ENCODE data around the gene ACOT6. TPM values are rescaled to one million over a fixed set of nuclear protein-coding genes. Genes with fewer than 3 reads are reported as not detected.

ACOT6 gene
- total RNA-seq, 1 experiment from 2014 or later = not detected

DNA sequence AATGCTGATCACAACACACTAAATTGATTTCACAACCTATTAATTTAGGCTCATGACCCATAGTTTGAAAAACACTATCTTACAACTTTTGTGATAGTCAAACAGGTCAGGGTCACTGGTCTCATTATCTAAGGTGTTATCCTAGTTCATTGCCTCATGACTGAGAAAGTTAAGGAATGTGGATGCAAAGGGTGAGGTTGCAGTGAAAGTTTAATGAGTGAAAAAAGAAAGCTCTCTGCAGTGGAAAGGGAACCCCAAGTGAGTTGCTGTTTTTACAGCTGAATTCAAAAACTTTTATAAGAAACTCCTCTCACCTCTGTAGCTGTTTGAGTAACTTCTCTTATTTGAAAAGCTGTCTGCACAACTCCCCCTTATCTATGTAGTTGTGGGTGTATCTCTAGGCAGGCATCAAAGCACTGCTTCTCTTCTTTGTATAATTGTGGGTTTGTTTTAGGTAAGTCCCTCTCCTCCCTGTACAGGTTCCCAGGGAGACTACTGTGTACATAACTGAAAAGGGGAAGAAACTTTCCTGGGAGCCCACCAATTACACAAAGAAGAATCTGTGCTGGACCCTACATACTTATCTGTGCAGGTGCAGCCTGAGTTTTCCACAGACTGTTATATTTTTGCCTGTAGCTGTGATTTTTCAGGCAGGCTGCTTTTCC is 51.4 kb downstream of the ACOT6 start:
- H3K27ac ChIP-seq (ENCODE audit: low read length) = peak overlapping the region; percentile 18; the same call in 1 of the 2 replicates
- H3K4me3 ChIP-seq (ENCODE audit: low read length) = no peak overlapping the region
- no peak overlapping the region for H2AFZ ChIP-seq (ENCODE audit: low read length)
- H4K20me1 ChIP-seq (ENCODE audit: insufficient read depth, low read depth, low read length) = no peaks in the 10 kb centered on the region
- no peaks in the 10 kb centered on the region for H3K27me3 ChIP-seq (ENCODE audit: low read length)
- no peak overlapping the region for H3K9ac ChIP-seq (ENCODE audit: low read length)
- no peaks in the 10 kb centered on the region for H3K9me2 ChIP-seq (replicated peaks; ENCODE audit: insufficient read depth, low read length)
- no peak overlapping the region for H3K4me2 ChIP-seq (ENCODE audit: low read depth, low read length, poor library complexity, severe bottlenecking)
- H3K9me3 ChIP-seq (ENCODE audit: low read length) = no peaks in the 10 kb centered on the region
- peaks cover 18% of the 10 kb centered on the region for H3K4me1 ChIP-seq (ENCODE audit: low read length)
- no peak for DNase-seq
- H3K36me3 ChIP-seq (ENCODE audit: insufficient read depth, low read length) = no peaks in the 10 kb centered on the region
- H3K79me2 ChIP-seq (ENCODE audit: low read length) = no peaks in the 10 kb centered on the region

DNA sequence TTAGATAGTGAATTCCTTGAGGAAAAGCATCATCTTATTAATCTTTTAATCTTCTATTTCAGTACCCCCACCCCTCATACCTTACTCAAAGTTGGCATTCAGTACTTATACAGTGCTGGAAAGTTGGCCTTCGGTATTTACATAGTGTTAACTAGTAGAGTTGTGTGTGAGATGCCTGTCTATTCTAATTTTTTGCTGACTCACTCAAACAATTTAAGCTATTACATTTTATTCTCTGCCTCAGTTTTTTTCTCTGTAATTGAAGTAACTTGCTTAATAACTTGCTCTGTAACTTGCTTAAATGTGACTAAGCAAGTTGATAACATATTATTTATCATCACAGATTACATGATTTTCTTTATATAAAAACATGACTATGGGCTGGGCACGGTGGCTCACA is 52.8 kb downstream of the ACOT6 start:
- Histone ChIP-seq H3K9me2 (replicated peaks; ENCODE audit: insufficient read depth, low read length) (no peaks in the 10 kb centered on the region), H3K79me2 (ENCODE audit: low read length) (no peaks in the 10 kb centered on the region), H3K4me3 (ENCODE audit: low read length) (no peak overlapping the region)

DNA sequence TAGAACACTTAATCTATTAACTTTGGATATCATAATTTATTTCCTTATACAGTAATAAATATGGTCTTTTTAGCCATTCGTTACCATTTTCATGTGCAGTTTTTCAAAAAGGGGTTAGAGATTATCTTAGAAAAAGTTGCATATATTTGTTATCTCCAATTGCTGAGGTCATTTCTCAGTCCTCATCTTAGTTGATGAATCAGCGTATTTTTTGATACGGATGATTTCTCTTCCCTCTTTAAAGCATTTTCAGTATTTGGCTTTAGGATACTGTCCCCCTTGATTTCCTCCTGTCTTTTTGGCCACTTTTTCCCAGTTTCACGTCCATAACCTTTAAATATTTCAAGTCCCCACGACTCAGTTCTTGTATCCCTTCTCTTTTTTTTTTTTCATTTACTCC is 54.3 kb downstream of the ACOT6 start:
- H3K9me3 ChIP-seq (ENCODE audit: low read length) = no peaks in the 10 kb centered on the region
- no peaks in the 10 kb centered on the region for H3K9me2 ChIP-seq (replicated peaks; ENCODE audit: insufficient read depth, low read length)
- no peak overlapping the region for H3K4me2 ChIP-seq (ENCODE audit: low read depth, low read length, poor library complexity, severe bottlenecking)
- peaks cover 18% of the 10 kb centered on the region for H3K4me1 ChIP-seq (ENCODE audit: low read length)
- DNase-seq = no peak
- no peak overlapping the region for H3K4me3 ChIP-seq (ENCODE audit: low read length)
- no peak overlapping the region for H3K9ac ChIP-seq (ENCODE audit: low read length)
- H2AFZ ChIP-seq (ENCODE audit: low read length) = no peak overlapping the region
- no peaks in the 10 kb centered on the region for H3K27me3 ChIP-seq (ENCODE audit: low read length)
- no peaks in the 10 kb centered on the region for H4K20me1 ChIP-seq (ENCODE audit: insufficient read depth, low read depth, low read length)
- no peaks in the 10 kb centered on the region for H3K36me3 ChIP-seq (ENCODE audit: insufficient read depth, low read length)
- H3K27ac ChIP-seq (ENCODE audit: low read length) = no peak overlapping the region
- no peaks in the 10 kb centered on the region for H3K79me2 ChIP-seq (ENCODE audit: low read length)

More for the DNA sequence above, 52.8 kb downstream of the ACOT6 start:
- Histone ChIP-seq H3K27me3 (ENCODE audit: low read length) (no peaks in the 10 kb centered on the region), H3K9me3 (ENCODE audit: low read length) (no peaks in the 10 kb centered on the region), H3K4me2 (ENCODE audit: low read depth, low read length, poor library complexity, severe bottlenecking) (no peak overlapping the region), H3K36me3 (ENCODE audit: insufficient read depth, low read length) (no peaks in the 10 kb centered on the region), H3K27ac (ENCODE audit: low read length) (no peak overlapping the region), H2AFZ (ENCODE audit: low read length) (no peak overlapping the region), H3K9ac (ENCODE audit: low read length) (no peak overlapping the region), H3K4me1 (ENCODE audit: low read length) (peaks cover 18% of the 10 kb centered on the region), H4K20me1 (ENCODE audit: insufficient read depth, low read depth, low read length) (no peaks in the 10 kb centered on the region)
- DNase-seq = no peak

DNA sequence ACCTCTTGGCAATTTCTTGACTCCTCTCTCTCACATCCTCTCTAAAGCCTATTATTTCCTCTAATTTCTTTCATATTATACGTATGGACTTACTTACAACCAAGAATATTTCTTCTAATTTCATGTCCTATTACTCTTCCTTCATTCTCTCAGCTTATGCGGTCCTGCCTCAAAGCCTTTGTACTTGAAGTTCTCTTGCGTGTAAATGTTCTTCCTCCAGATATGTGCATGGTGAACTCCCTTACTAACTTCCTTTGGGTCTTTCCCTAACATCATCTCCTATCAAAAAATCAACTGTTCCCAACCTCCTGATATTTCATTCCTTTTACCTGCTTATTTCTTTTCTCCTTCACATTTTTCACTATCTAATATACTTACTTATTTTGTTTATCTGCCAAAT is 55.5 kb downstream of the ACOT6 start:
- Histone ChIP-seq H3K27ac (ENCODE audit: low read length) (no peak overlapping the region), H3K9me2 (replicated peaks; ENCODE audit: insufficient read depth, low read length) (no peaks in the 10 kb centered on the region), H3K9me3 (ENCODE audit: low read length) (no peaks in the 10 kb centered on the region)

More for the DNA sequence above, 55.5 kb downstream of the ACOT6 start:
- Histone ChIP-seq H2AFZ (ENCODE audit: low read length) (no peak overlapping the region), H3K9ac (ENCODE audit: low read length) (no peak overlapping the region), H3K36me3 (ENCODE audit: insufficient read depth, low read length) (no peaks in the 10 kb centered on the region), H3K79me2 (ENCODE audit: low read length) (no peaks in the 10 kb centered on the region), H3K4me2 (ENCODE audit: low read depth, low read length, poor library complexity, severe bottlenecking) (no peak overlapping the region), H3K4me3 (ENCODE audit: low read length) (no peak overlapping the region), H3K4me1 (ENCODE audit: low read length) (peaks cover 16% of the 10 kb centered on the region), H3K27me3 (ENCODE audit: low read length) (no peaks in the 10 kb centered on the region), H4K20me1 (ENCODE audit: insufficient read depth, low read depth, low read length) (no peaks in the 10 kb centered on the region)
- DNase-seq = no peak

Small RNA genes within 50 kb of the gene (small RNA-seq; reads per million reads assigned to genes)
- gene RNU6-240P = not detected

Other genes with a start within 250 kb of the ACOT6 start
- 36.0 and 41.1 TPM in 2 replicates for gene NUMB, start 154.0 kb upstream of the ACOT6 start, total RNA-seq (2014; rRNA removed; shearing (Covaris generic); ENCODE audit: low replicate concordance)
- gene RIOX1, start 121.6 kb upstream of the ACOT6 start, total RNA-seq (2014; rRNA removed; shearing (Covaris generic); ENCODE audit: low replicate concordance) = 23.1 and 36.8 TPM in 2 replicates
- 4.1 and 5.9 TPM in 2 replicates for gene ACOT1, start 75.4 kb upstream of the ACOT6 start, total RNA-seq (2014; rRNA removed; shearing (Covaris generic); ENCODE audit: low replicate concordance)
- not detected in 2 replicates for gene HEATR4, start 53.6 kb upstream of the ACOT6 start, total RNA-seq (2014; rRNA removed; shearing (Covaris generic); ENCODE audit: low replicate concordance)
- 38.5 and 72.7 TPM in 2 replicates for gene ACOT2, start 43.3 kb upstream of the ACOT6 start, total RNA-seq (2014; rRNA removed; shearing (Covaris generic); ENCODE audit: low replicate concordance)
- gene ACOT4, start 20.6 kb upstream of the ACOT6 start, total RNA-seq (2014; rRNA removed; shearing (Covaris generic); ENCODE audit: low replicate concordance) = 3.4 and 5.4 TPM in 2 replicates
- gene DNAL1, start 32.5 kb downstream of the ACOT6 start, total RNA-seq (2014; rRNA removed; shearing (Covaris generic); ENCODE audit: low replicate concordance) = 7.6 and 11.7 TPM in 2 replicates
- gene PNMA1, start 101.9 kb downstream of the ACOT6 start, total RNA-seq (2014; rRNA removed; shearing (Covaris generic); ENCODE audit: low replicate concordance) = 7.4 and 7.7 TPM in 2 replicates
- 10.0 and 11.3 TPM in 2 replicates for gene PTGR2, start 239.3 kb downstream of the ACOT6 start, total RNA-seq (2014; rRNA removed; shearing (Covaris generic); ENCODE audit: low replicate concordance)

Measured in Karpas-422 (cell line).